ENCODE measurements around the gene L2HGDH. TPM values are rescaled to one million over a fixed set of nuclear protein-coding genes. Genes with fewer than 3 reads are reported as not detected.

L2HGDH gene
- total and polyA plus RNA-seq, 2 experiments from 2014 or later = 5.8 to 9.7 TPM

DNA sequence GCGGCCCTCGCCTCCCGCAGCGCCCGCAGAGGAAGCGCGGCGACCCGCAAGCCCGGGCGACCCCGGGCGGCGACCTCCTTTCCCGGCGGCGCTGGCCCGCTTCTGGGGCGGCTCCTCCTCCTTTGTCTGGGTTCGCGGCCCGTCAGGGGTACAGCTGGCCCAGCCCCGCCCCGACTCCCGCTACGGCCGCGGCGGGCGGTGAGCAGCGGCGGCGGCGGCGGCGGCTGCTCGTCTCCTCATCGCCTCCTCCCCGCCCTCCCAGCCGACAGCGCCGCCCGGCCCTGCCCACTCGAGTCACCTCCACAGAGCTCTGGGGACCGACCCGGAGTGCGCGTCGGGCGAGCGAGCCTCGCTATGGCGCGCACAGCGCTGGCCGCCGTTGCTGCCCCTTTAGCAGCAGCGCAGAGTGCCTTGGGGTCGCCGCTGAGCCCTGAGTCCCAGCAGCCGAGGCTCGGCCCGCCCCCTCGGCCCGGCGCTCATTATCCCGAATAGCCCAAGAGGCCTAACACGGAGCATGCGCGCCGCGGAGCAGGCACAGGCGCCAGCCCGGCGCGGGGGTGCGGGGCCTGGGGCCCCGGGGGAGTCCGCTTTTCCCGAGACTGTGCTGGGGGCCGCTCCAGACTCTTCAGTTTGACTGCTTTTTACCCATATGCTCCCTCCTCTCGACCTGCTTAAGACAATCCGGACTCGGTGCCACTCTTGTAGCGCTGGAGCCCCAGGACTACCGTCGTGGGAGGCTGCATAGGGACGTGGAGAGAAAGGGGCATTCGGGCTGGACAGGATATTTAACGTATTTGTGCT is 80.4 kb downstream of the L2HGDH start, which contains the start of gene SOS2:
TSS of gene SOS2 (minus strand) at position 104 of the 801 bp plus-strand sequence. CDS start 295 bp downstream, outside the sequence.
- Histone ChIP-seq H3K9me3 (ENCODE audit: low read depth) (no peaks in the 10 kb centered on the region), H3K36me3 (replicated peaks; ENCODE audit: insufficient read depth, low read depth) (no peaks in the 10 kb centered on the region), H3K4me2 (peak within 1 kb of the TSS; percentile 84), H3K27me3 (no peaks in the 10 kb centered on the region), H3K79me2 (peaks cover 40% of the 10 kb centered on the region), H3K9me2 (replicated peaks; ENCODE audit: insufficient read depth) (no peaks in the 10 kb centered on the region), H3K27ac (peak within 1 kb of the TSS; percentile 94), H3K4me3 (peak within 1 kb of the TSS; percentile 69), H4K20me1 (ENCODE audit: insufficient read depth, poor library complexity, severe bottlenecking) (peaks cover 23% of the 10 kb centered on the region), H2AFZ (peak within 1 kb of the TSS; percentile 76), H3K4me1 (ENCODE audit: insufficient read depth) (peaks cover 11% of the 10 kb centered on the region)
- no peak for TF ChIP-seq EZH2phosphoT487 (IDR thresholded peaks at IDR 0.05; ENCODE audit: low read depth, severe bottlenecking, unreplicated experiment)
- TF ChIP-seq, protein P1, sequence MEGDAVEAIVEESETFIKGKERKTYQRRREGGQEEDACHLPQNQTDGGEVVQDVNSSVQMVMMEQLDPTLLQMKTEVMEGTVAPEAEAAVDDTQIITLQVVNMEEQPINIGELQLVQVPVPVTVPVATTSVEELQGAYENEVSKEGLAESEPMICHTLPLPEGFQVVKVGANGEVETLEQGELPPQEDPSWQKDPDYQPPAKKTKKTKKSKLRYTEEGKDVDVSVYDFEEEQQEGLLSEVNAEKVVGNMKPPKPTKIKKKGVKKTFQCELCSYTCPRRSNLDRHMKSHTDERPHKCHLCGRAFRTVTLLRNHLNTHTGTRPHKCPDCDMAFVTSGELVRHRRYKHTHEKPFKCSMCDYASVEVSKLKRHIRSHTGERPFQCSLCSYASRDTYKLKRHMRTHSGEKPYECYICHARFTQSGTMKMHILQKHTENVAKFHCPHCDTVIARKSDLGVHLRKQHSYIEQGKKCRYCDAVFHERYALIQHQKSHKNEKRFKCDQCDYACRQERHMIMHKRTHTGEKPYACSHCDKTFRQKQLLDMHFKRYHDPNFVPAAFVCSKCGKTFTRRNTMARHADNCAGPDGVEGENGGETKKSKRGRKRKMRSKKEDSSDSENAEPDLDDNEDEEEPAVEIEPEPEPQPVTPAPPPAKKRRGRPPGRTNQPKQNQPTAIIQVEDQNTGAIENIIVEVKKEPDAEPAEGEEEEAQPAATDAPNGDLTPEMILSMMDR (IDR thresholded peaks at IDR 0.05; ENCODE audit: poor library complexity) = peak; percentile 14
- WGBS (ENCODE audit: low lambda C conversion rate, missing lambda C conversion rate) = 1% methylated on average over 35 of the region's 90 CpGs
- peak; percentile 96 for DNase-seq (ENCODE audit: low spot score)

DNA sequence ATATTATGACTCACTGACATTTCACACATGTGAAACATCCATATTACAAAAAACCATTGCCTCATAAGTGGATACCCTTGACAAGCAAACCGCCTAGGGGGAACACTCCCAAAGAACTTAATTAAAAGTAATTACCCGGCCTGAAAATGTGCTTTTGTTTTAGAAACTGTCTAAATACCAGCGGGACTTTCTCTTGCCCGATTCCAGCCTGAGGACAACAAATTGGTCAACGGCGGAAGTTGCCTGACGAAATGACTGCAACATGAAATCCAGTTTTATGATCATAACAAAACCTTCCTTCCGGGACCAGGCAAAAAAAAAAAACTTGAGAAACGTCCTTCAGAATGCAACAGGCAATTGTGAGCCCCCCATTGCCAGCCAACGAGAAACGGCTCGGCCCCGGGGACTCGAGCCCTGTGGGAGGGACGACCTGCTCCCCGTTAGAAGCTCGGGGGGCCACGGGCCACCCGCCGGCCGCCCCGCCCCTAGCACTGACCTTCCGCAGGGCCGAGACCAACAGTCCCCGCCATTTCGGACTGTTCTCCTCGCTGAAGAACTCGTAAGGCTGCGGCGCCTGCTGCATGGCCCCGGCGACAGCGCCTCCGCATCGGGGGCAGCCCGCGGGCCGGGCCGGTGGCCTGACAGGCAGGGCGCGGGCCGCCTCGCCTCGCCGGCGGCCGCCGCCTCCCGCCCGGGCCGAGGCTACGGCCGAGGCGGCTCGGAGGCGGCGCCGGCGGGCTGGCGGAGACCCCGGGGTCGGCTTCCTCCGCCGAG is 81.1 kb downstream of the L2HGDH start:
- H2AFZ ChIP-seq = peak overlapping the region; percentile 76
- H3K4me3 ChIP-seq = peak overlapping the region; percentile 69
- peak; percentile 69 for DNase-seq (ENCODE audit: low spot score)
- peaks cover 19% of the 10 kb centered on the region for H3K4me1 ChIP-seq (ENCODE audit: insufficient read depth)
- TF ChIP-seq, protein P1 (IDR thresholded peaks at IDR 0.05; ENCODE audit: poor library complexity) = no peak
- TF ChIP-seq EZH2phosphoT487 (IDR thresholded peaks at IDR 0.05; ENCODE audit: low read depth, severe bottlenecking, unreplicated experiment) (no peak), EZH2 (IDR thresholded peaks at IDR 0.05; ENCODE audit: borderline replicate concordance) (no peak)
- H3K9me3 ChIP-seq (ENCODE audit: low read depth) = no peaks in the 10 kb centered on the region
- H3K79me2 ChIP-seq = peaks cover 48% of the 10 kb centered on the region
- peak overlapping the region; percentile 84 for H3K4me2 ChIP-seq
- H3K9me2 ChIP-seq (replicated peaks; ENCODE audit: insufficient read depth) = no peaks in the 10 kb centered on the region
- H3K27ac ChIP-seq = peak overlapping the region; percentile 94
- no peaks in the 10 kb centered on the region for H3K36me3 ChIP-seq (replicated peaks; ENCODE audit: insufficient read depth, low read depth)
- peaks cover 31% of the 10 kb centered on the region for H4K20me1 ChIP-seq (ENCODE audit: insufficient read depth, poor library complexity, severe bottlenecking)
- under 1% methylated on average over 37 of the region's 64 CpGs for WGBS (ENCODE audit: low lambda C conversion rate, missing lambda C conversion rate)
- H3K27me3 ChIP-seq = no peaks in the 10 kb centered on the region

DNA sequence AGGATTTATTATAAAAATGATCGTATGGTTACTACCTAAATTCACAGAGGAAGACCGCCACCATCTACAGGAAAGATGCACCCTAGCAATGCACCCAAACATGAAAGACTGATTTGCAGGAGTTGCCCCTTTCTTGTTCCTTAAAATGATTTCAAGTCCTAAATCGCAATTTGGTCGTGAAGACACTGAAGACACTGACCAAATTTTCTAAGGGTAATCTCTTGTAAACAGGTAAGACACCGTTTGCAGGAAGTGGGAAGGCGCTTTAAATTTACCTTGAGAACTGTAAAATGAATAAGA is 81.7 kb downstream of the L2HGDH start:
- no peak overlapping the region for H2AFZ ChIP-seq
- no peak for TF ChIP-seq EZH2 (IDR thresholded peaks at IDR 0.05; ENCODE audit: borderline replicate concordance)
- TF ChIP-seq, protein P1 (IDR thresholded peaks at IDR 0.05; ENCODE audit: poor library complexity) = no peak
- no peak for TF ChIP-seq EZH2phosphoT487 (IDR thresholded peaks at IDR 0.05; ENCODE audit: low read depth, severe bottlenecking, unreplicated experiment)
- peak overlapping the region; percentile 94 for H3K27ac ChIP-seq
- H3K4me3 ChIP-seq = peak overlapping the region; percentile 69
- no peaks in the 10 kb centered on the region for H3K36me3 ChIP-seq (replicated peaks; ENCODE audit: insufficient read depth, low read depth)
- WGBS (ENCODE audit: low lambda C conversion rate, missing lambda C conversion rate) = 11% methylated on average over 6 of the region's 6 CpGs
- H3K4me1 ChIP-seq (ENCODE audit: insufficient read depth) = peaks cover 25% of the 10 kb centered on the region
- peaks cover 35% of the 10 kb centered on the region for H4K20me1 ChIP-seq (ENCODE audit: insufficient read depth, poor library complexity, severe bottlenecking)
- H3K9me3 ChIP-seq (ENCODE audit: low read depth) = no peaks in the 10 kb centered on the region
- DNase-seq (ENCODE audit: low spot score) = no peak
- H3K79me2 ChIP-seq = peaks cover 53% of the 10 kb centered on the region
- H3K4me2 ChIP-seq = peak overlapping the region; percentile 84
- no peaks in the 10 kb centered on the region for H3K27me3 ChIP-seq
- no peaks in the 10 kb centered on the region for H3K9me2 ChIP-seq (replicated peaks; ENCODE audit: insufficient read depth)

Data from hepatocyte (in vitro differentiated cells).